Panc1 (cell line): ENCODE measurements around the gene HBB. TPM values are rescaled to one million over a fixed set of nuclear protein-coding genes. Genes with fewer than 3 reads are reported as not detected.

Experiments
- ATAC-seq: fragments of 200-7000 bp; cut with Tn5 transposase; 2 replicates; pipeline ENCODE4 v1.9.1; 2020; ENCODE audit warnings: mild to moderate bottlenecking, moderate library complexity
- BruUV-seq: library from RNA; stranded (reverse); fragments of 400-500 nt; replicated peaks from 2 replicates; lab custom pipeline; 2021; lab: Mats Ljungman, UMichigan
- CTCF ChIA-PET: fragments of 300-600 bp; sonication (Branson Sonifier 250); formaldehyde crosslinking; loops from one replicate; lab custom pipeline; 2022; ENCODE audit warnings: antibody characterized with exemption; lab: Charles Lee
- POLR2A ChIA-PET: fragments of 300-600 bp; sonication (Branson Sonifier 250); formaldehyde crosslinking; loops from one replicate; lab custom pipeline; 2022; ENCODE audit warnings: antibody characterized with exemption; lab: Charles Lee
- DNase-seq: peaks from one replicate; pipeline ENCODE4 v3.0.0-alpha.2; 2010; ENCODE audit warnings: low read depth, low spot score
- H3K27ac ChIP-seq: 2 replicates; pipeline ENCODE4 v1.5.1; 2011; ENCODE audit warnings: mild to moderate bottlenecking, low read length, inconsistent platforms
- H3K27me3 ChIP-seq: fragments of 200-500 bp; sonication (Bioruptor generic); 2 replicates; pipeline ENCODE4 v1.6.0; 2014; ENCODE audit warnings: low read length, inconsistent platforms; ENCODE audit not compliant: control insufficient read depth, insufficient read depth
- H3K36me3 ChIP-seq: fragments of 200-500 bp; sonication (Bioruptor generic); 2 replicates; pipeline ENCODE4 v1.5.1; 2014; ENCODE audit warnings: inconsistent platforms, mild to moderate bottlenecking, low read length, moderate library complexity; ENCODE audit not compliant: control insufficient read depth, insufficient read depth
- H3K4me1 ChIP-seq: 2 replicates; pipeline ENCODE4 v1.5.1; 2011; ENCODE audit warnings: inconsistent platforms, mild to moderate bottlenecking, low read length, moderate library complexity; ENCODE audit not compliant: control insufficient read depth, insufficient read depth
- H3K4me3 ChIP-seq, 2 experiments: 2 replicates each; pipeline ENCODE4 v1.5.1; 2011 to 2012; ENCODE audit warnings: low read depth in 2 of 2, low read length in 2 of 2, mild to moderate bottlenecking in 2 of 2, inconsistent platforms in 1 of 2, moderate library complexity in 1 of 2
- H3K9me3 ChIP-seq: fragments of 200-500 bp; sonication (Bioruptor generic); 2 replicates; pipeline ENCODE4 v1.5.1; 2014; ENCODE audit warnings: low read depth, mild to moderate bottlenecking, inconsistent platforms, low read length, moderate library complexity; ENCODE audit not compliant: control insufficient read depth, insufficient read depth
- CTCF ChIP-seq: fragments of 450-650 bp; IDR thresholded peaks from 2 replicates; pipeline ENCODE4 v1.5.1; 2017; ENCODE audit warnings: mild to moderate bottlenecking
- POLR2AphosphoS5 ChIP-seq: IDR thresholded peaks from 2 replicates; pipeline ENCODE4 v1.6.1; 2012; ENCODE audit warnings: mild to moderate bottlenecking, low read depth, low read length, moderate library complexity
- REST ChIP-seq, 2 experiments: IDR thresholded peaks; 2 replicates each; pipeline ENCODE4 v1.6.1; 2011 to 2012; ENCODE audit warnings: low read depth in 2 of 2, control low read depth in 1 of 2, low read length in 1 of 2, mild to moderate bottlenecking in 1 of 2, moderate library complexity in 1 of 2; ENCODE audit not compliant: insufficient read depth in 1 of 2
- SIN3A ChIP-seq: IDR thresholded peaks from 2 replicates; pipeline ENCODE4 v1.6.1; 2012; ENCODE audit warnings: low read depth, mild to moderate bottlenecking, low read length, moderate library complexity, borderline replicate concordance; ENCODE audit not compliant: insufficient read depth
- TCF7L2 ChIP-seq: IDR thresholded peaks from 2 replicates; pipeline ENCODE4 v1.6.1; 2011; ENCODE audit warnings: mild to moderate bottlenecking, low read depth, low read length, inconsistent platforms
- in situ Hi-C: cut with HindIII; loops from 2 replicates; pipeline ENCODE4 v1.10.0; 2016; ENCODE audit warnings: low sequenced_read_pairs, low pct_unique_long_range_greater_than_20kb
- intact Hi-C: fragments of 100-400 bp; cut with micrococcal nuclease; formaldehyde crosslinking; loops from one replicate; pipeline ENCODE4 v1.10.0; 2022; ENCODE audit not compliant: unreplicated experiment
- total RNA-seq: library from RNA; stranded (reverse); gene quantifications from one replicate; pipeline ENCODE4 v1.2.1, GENCODE V29; 2021; ENCODE audit not compliant: unreplicated experiment

Gene HBB
- total RNA-seq, 1 experiment from 2014 or later: 0.72 TPM

DNA sequence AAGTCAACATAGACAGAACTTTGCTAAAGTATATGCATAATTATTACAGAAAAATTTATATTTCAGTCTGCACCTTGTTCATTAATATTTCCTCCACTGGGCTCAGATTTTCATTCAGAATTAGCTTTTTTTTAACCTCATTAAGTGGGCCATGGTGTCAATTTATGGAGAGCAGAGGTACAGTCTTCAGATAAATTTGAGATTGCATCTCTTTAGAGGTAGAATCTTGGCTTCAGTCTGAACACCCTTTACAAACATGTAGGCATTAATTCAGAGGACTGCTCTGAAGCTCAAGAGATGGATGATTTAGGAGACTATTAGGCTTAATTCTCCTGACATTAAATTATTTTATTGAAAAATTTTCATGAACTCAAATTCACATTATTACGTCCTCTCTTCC, 3.4 kb upstream of the HBB start:
- ATAC-seq (no peak), DNase-seq (no peak)
- no peaks in the 10 kb centered on the region for H3K9me3 ChIP-seq
- TF ChIP-seq POLR2AphosphoS5: no peak
- TF ChIP-seq REST (IDR thresholded peaks at IDR 0.05; ENCODE audit: insufficient read depth in 1 of 2, low read depth in 2 of 2, low read length in 1 of 2): no peak
- no peak for TF ChIP-seq TCF7L2
- TF ChIP-seq CTCF: no peak
- no peak for TF ChIP-seq SIN3A
- H3K4me3 ChIP-seq: no peak overlapping the region
- ChIA-PET POLR2A (no interaction called here), CTCF (no interaction called here)
- no peaks in the 10 kb centered on the region for H3K36me3 ChIP-seq
- no peak overlapping the region for H3K27ac ChIP-seq
- in situ Hi-C loops: no loop called here
- no peaks in the 10 kb centered on the region for H3K27me3 ChIP-seq
- no peaks in the 10 kb centered on the region for H3K4me1 ChIP-seq
- intact Hi-C loops: no loop called here
- no TSS peak for BruUV-seq

DNA sequence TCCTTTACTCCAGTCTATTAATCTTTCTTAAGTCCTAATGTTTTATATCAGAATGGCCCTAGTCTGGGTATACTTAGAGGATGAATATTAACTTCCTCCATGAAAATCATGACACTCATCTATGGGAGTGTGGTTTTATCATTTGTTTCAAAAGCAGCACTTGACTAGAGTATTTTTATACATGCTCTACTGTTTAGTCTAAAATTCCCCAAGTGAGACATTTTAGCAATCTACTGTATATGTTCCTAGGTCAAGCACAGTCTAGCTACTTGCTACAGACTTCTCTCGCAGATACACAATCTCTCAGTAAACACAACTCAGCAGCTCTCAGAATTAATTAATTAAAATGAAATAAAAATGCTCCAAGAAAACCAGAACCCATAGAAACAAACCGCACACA, 2.9 kb upstream of the HBB start:
- Histone ChIP-seq H3K27ac (no peak overlapping the region), H3K36me3 (no peaks in the 10 kb centered on the region), H3K9me3 (no peaks in the 10 kb centered on the region), H3K4me1 (no peaks in the 10 kb centered on the region), H3K4me3 (no peak overlapping the region), H3K27me3 (no peaks in the 10 kb centered on the region)
- POLR2A ChIA-PET: no interaction called here
- CTCF ChIA-PET: no interaction called here
- intact Hi-C loops (no loop called here), in situ Hi-C loops (no loop called here)
- TF ChIP-seq REST (IDR thresholded peaks at IDR 0.05; ENCODE audit: insufficient read depth in 1 of 2, low read depth in 2 of 2, low read length in 1 of 2) (no peak), CTCF (no peak), SIN3A (no peak), TCF7L2 (no peak)
- ATAC-seq: no peak
- DNase-seq: no peak
- no TSS peak for BruUV-seq
